Measurements from ENCODE around the gene TTPAL. TPM values are rescaled to one million over a fixed set of nuclear protein-coding genes. Genes with fewer than 3 reads are reported as not detected.
A peak's percentile ranks its signal among the peaks of the same experiment; 100 is the strongest.

TTPAL gene
- total RNA-seq, 2 donors from 2014 or later: 7.3 to 17.6 TPM

DNA sequence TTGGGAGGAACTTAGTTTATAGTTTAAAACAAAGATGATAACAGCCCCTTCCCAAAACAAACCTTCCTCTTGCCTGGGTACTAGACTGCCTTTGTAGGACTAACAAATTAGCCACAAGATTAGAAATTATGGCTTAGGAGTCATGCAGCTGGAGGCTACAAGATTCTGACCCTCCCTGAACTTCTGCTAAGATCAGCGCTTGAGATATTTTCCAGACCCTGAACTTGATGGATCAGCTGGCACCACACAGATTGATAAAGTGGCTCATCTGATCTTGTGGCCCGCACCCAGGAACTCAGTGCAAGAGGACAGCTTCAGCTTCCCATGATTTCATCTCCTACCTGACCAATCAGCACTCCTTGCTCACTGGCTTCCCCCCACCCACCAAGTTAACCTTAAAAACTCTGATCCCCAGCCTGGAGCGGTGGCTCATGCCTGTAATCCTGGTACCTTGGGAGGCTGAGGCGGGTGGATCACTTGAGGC lies 52.1 kb downstream of the TTPAL start:
- DNase-seq (ENCODE audit: low spot score) (no peak), ATAC-seq (ENCODE audit: insufficient number of reproducible peaks, low FRiP score, low read depth) (no peak)
- TF ChIP-seq, protein P1, sequence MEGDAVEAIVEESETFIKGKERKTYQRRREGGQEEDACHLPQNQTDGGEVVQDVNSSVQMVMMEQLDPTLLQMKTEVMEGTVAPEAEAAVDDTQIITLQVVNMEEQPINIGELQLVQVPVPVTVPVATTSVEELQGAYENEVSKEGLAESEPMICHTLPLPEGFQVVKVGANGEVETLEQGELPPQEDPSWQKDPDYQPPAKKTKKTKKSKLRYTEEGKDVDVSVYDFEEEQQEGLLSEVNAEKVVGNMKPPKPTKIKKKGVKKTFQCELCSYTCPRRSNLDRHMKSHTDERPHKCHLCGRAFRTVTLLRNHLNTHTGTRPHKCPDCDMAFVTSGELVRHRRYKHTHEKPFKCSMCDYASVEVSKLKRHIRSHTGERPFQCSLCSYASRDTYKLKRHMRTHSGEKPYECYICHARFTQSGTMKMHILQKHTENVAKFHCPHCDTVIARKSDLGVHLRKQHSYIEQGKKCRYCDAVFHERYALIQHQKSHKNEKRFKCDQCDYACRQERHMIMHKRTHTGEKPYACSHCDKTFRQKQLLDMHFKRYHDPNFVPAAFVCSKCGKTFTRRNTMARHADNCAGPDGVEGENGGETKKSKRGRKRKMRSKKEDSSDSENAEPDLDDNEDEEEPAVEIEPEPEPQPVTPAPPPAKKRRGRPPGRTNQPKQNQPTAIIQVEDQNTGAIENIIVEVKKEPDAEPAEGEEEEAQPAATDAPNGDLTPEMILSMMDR (IDR thresholded peaks at IDR 0.05): no peak
- peaks cover 3 to 16% of the 10 kb centered on the region in 2 donors for H3K4me1 ChIP-seq (ENCODE audit: control insufficient read depth in 1 of 2, low read depth in 2 of 2)
- H3K9me3 ChIP-seq: no peaks in the 10 kb centered on the region
- no peak overlapping the region for H3K4me3 ChIP-seq
- H3K27ac ChIP-seq: no peak overlapping the region
- no peaks in the 10 kb centered on the region for H3K27me3 ChIP-seq (replicated peaks; ENCODE audit: insufficient read depth)
- H3K36me3 ChIP-seq: no peaks in the 10 kb centered on the region

DNA sequence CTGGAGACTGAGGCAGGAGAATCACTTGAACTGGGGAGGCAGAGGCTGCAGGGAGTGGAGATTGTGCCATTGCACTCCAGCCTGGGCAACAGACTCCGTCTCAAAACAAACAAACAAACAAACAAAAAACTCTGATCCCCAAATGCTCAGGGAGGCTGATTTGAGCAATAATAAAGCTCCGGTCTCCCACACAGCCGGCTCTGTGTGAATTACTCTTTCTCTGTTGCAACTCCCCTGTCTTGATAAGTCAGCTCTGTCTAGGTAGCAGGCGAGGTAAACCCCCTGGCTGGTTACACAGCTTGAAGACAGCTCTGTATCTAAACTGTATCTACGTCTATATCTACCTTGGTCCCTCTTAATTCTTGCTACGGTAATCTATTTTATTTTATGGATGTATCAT lies 52.6 kb downstream of the TTPAL start:
- Histone ChIP-seq H3K4me1 (ENCODE audit: control insufficient read depth in 1 of 2, low read depth in 2 of 2) (peaks cover 7 to 20% of the 10 kb centered on the region in 2 donors), H3K27ac (no peak overlapping the region), H3K27me3 (replicated peaks; ENCODE audit: insufficient read depth) (no peaks in the 10 kb centered on the region), H3K4me3 (no peak overlapping the region), H3K36me3 (no peaks in the 10 kb centered on the region), H3K9me3 (no peaks in the 10 kb centered on the region)
- TF ChIP-seq, protein P1 (IDR thresholded peaks at IDR 0.05): no peak
- no peak for DNase-seq (ENCODE audit: low spot score)
- no peak for ATAC-seq (ENCODE audit: insufficient number of reproducible peaks, low FRiP score, low read depth)

DNA sequence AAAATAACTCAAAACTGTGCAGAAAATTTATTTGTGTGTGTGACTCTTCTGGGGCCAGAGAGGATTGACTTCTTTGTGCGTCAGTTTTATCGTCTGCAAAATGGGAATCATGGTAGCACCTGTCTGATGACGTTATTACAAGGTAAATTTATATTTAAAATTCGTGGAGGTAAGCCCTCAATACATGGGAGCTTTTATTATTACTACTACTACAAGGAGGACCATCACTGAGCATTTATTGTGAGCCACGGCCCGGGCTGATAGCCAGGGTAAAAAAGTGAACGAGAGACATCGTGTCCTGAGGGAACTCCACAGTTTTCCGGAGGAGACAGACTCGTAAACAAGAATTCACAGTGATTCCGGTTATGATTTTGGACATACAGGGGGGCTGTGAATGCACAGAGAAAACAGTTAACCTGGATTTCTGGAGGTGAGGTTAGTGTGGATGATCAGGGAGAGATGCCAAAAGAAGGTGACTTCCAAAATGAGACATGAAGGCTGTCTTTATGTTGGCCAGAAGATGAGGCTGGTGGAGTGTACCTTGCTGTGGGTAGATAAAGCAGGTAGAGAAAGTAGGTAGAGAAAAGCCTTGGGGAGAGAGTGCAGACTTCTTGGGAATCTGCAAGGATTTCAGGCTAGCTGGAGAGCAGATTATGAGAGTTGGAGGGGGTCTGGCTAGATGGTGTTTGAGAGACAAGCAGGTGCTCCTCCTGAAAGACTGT lies 56.7 kb downstream of the TTPAL start:
- H3K27me3 ChIP-seq (replicated peaks; ENCODE audit: insufficient read depth): no peaks in the 10 kb centered on the region
- DNase-seq (ENCODE audit: low spot score) (no peak), ATAC-seq (ENCODE audit: insufficient number of reproducible peaks, low FRiP score, low read depth) (no peak)
- H3K36me3 ChIP-seq: no peaks in the 10 kb centered on the region
- H3K9me3 ChIP-seq: no peaks in the 10 kb centered on the region
- TF ChIP-seq, protein P1 (IDR thresholded peaks at IDR 0.05): no peak
- peak overlapping the region; percentile 38 to 59 for H3K27ac ChIP-seq
- H3K4me1 ChIP-seq (ENCODE audit: control insufficient read depth in 1 of 2, low read depth in 2 of 2): peaks cover 7 to 20% of the 10 kb centered on the region in 2 donors
- H3K4me3 ChIP-seq: peak overlapping the region; percentile 96

DNA sequence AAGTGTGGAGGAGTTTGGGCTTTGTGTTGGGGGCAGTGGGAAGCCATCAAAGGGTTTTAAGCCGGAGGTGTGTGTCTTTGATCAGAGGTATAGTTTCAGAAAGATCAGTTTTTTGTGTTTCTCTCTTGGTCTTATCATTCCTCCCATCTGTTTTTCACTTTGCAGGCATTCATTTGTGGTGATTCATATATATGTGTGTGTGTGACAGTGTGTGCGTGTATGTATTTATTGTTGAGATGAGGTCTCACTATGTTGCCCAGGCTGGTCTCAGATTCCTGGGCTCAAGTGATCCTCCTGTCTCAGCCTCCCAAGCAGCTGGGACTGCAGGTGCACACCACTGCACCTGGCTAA lies 57.3 kb downstream of the TTPAL start:
- ATAC-seq (ENCODE audit: insufficient number of reproducible peaks, low FRiP score, low read depth): no peak
- Histone ChIP-seq H3K4me3 (peak overlapping the region; percentile 96), H3K4me1 (ENCODE audit: control insufficient read depth in 1 of 2, low read depth in 2 of 2) (peaks cover 7 to 20% of the 10 kb centered on the region in 2 donors)

DNA sequence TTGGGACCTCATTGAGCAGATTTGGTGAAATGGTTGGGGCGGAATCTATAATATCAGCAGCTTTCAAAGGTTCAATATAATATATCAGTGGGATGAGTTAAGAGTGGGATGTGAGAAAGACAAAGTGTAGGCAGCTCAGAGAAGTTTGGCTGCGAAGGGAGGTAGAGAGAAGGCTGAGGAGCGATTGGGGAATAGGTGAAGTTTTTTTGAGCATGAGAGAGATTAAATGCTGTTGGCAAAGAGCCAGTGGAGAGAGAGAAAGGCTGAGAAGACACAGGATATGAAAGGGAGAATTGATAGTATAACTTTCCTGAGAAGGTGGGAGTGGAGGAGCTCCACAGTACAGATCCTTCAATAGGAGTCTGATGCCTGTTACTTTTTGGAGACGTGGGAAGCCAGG lies 58.3 kb downstream of the TTPAL start:
- Histone ChIP-seq H3K9me3 (no peaks in the 10 kb centered on the region), H3K4me3 (no peak overlapping the region), H3K27me3 (replicated peaks; ENCODE audit: insufficient read depth) (no peaks in the 10 kb centered on the region), H3K4me1 (ENCODE audit: control insufficient read depth in 1 of 2, low read depth in 2 of 2) (peaks cover 7 to 20% of the 10 kb centered on the region in 2 donors), H3K36me3 (no peaks in the 10 kb centered on the region), H3K27ac (no peak overlapping the region)
- TF ChIP-seq, protein P1 (IDR thresholded peaks at IDR 0.05): no peak
- no peak for DNase-seq (ENCODE audit: low spot score)
- no peak for ATAC-seq (ENCODE audit: insufficient number of reproducible peaks, low FRiP score, low read depth)

More for the DNA sequence above, 57.3 kb downstream of the TTPAL start:
- Histone ChIP-seq H3K27ac (peak overlapping the region in 1 of 2 donors; percentile 38), H3K27me3 (replicated peaks; ENCODE audit: insufficient read depth) (no peaks in the 10 kb centered on the region), H3K9me3 (no peaks in the 10 kb centered on the region), H3K36me3 (no peaks in the 10 kb centered on the region)
- no peak for DNase-seq (ENCODE audit: low spot score)
- TF ChIP-seq, protein P1 (IDR thresholded peaks at IDR 0.05): no peak

Data from thoracic aorta (tissue), 2 donors.